NCI-H82 (cell line): ENCODE results near the gene DHPS.

ENCODE experiments used
- DNase-seq: peaks from one replicate; lab custom pipeline; 2025; lab: John Stamatoyannopoulos, UW

Gene DHPS

DNA sequence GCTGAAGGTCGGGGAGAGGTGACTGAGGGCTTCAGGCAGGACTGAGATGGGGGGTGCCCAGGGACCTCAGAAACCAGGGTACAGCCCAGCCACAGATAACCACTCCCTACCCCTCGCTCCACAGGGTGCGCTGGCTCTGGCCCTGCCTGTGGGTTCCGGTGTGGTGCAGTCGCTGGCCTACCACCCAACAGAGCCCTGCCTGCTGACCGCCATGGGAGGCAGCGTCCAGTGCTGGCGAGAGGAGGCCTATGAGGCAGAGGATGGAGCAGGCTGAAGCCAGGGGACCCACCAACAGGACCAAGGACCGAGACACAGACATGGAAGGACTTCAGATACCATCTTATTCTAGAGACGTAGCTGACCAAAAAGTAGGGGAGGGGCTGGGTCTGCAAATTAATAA is 6.3 kb downstream of the DHPS start:
- DNase-seq = no peak

DNA sequence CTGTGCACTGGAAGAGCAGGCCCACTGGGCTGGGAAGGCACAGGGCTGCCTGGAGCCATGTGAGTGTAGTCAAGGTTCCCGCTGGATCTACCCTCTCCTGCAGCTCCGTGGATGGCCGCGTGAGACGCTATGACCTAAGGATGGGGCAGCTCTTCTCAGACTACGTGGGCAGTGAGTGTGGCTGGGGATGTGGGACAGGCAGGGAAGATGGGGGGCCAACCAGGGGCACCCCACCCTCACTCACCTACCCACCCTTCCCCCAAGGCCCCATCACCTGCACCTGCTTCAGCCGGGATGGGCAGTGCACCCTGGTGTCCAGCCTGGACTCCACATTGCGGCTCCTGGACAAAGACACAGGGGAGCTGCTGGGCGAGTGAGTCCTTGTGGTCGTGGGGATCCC is 8.9 kb downstream of the DHPS start:
- DNase-seq = no peak

DNA sequence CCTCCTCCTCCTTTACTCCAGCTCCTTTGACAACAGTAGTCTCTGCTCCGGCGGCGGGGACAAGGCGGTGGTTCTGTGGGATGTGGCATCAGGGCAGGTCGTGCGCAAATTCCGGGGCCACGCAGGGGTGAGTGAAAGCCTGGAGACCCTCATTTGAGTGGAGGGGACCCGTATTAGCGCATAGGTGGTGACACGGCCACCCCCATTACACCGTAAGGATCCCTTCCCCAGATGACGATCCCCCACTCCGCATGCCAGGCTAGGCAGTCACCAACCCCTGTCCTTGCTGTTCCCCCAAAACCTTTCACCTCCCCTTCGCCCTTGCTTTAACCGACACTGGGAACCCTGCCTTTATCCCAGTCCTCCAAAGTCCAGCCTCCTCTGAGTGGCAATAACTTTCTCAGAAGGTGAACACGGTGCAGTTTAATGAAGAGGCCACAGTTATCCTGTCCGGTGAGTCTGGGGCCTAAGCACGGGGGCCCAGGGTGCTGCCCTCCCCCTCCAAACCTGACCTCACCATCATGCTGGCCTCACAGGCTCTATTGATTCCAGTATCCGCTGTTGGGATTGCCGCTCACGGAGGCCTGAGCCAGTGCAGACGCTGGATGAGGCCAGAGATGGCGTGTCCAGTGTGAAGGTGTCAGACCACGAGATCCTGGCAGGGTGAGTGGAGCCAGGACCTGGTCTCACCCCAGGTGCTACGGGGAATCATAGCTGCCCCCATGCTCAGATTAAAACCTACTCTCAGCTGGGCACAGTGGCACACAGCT is 11.3 kb downstream of the DHPS start:
- DNase-seq = no peak

DNA sequence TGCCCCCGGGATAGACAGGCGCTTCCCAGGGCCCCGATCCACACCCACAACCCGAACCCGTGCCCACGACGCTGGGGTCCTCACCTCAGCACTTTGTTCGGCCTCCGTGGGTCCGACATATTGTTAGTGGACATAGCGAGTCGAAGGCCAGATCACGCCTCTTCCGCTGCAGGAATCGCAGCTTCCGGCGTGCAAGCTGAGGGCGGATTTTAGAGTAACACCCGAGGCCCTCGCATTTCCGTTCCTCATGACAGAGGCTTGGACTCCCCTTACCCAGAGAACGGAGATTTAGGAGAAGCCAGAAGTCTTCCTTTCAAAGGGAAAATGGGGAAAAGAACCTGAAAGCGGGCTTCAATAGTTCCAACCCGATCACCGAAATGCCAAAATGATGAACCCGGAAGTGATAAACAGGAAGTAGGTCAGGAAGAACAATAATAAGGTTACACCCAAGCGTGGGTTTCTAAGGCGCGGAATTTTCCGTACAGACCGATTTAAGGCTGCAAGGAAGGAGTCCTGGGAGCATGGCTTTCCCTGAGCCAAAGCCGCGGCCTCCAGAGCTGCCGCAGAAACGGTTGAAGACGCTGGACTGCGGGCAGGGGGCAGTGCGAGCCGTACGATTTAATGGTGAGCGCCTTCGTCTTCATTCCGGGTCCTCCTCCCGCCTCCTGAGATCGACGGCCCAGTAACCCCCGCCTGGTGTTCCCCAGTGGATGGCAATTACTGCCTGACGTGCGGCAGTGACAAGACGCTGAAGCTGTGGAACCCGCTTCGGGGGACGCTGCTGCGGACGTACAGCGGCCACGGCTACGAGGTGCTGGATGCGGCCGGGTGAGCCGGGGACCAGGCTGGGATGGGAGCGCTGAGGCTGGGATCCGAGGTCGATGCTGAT is 12.2 kb downstream of the DHPS start:
- peak; percentile 91 for DNase-seq

DNA sequence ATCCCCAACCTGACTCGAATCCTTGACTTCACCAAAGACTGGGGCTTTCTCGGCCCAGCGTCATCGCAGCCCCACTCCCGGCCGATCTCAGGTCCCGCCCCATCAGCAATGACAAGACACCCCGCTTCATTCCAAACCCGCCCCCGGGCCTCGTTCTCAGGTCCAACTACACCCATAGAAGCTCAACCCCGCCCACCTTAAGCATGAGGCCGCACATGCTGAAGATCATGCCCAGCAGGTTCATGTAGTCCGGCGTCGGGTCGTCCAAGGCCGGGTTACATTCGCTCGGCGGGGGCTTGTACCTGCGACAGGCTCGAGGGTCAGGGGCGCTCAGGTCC is 12.8 kb downstream of the DHPS start:
- DNase-seq = no peak

DNA sequence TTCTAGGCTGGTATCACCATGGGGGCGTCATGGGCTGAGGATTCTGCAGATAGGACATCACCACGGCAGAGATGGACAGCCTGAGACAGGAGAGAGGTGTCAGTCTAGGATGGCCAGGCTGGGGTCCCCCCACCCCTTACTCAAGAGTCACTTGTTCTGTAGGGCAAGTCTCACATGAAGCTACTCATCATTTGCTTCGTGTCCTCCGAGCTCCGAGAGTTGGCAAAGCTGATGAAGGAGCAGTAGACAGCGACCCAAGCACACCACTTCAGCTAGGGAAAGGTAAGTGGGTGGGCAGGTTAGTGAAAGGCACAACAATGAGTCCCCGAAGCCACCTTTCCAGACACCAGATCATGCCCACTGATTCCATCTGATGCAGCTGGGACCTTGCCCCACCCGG is 13.3 kb downstream of the DHPS start:
- no peak for DNase-seq

DNA sequence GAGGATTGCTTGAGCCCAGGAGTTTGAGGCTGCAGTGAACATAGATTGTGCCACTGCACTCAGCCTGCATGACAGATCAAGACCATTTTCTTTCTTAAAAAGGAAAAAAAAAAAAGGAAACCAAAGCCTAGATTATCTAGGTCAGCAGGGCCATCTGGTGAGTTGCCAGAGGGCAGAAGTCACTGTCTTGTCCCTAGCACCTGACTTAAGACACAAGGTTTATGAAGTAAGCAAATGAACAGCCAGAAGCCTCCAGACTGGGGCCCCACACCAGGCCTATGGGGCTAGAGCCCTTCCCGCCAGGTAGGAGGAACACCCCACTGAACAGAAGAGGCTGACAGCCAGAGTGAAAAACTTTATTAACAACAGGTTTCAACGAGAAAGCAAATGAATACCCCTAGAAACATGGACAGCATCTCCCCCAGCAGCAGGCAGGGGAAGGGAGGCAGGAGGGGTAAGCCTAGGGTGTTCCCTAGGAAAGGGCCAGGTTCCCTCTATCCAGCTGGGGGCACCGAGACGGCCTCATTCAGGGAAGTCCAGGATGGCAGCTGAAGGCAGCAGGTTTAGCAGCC is 13.9 kb downstream of the DHPS start:
- no peak for DNase-seq

DNA sequence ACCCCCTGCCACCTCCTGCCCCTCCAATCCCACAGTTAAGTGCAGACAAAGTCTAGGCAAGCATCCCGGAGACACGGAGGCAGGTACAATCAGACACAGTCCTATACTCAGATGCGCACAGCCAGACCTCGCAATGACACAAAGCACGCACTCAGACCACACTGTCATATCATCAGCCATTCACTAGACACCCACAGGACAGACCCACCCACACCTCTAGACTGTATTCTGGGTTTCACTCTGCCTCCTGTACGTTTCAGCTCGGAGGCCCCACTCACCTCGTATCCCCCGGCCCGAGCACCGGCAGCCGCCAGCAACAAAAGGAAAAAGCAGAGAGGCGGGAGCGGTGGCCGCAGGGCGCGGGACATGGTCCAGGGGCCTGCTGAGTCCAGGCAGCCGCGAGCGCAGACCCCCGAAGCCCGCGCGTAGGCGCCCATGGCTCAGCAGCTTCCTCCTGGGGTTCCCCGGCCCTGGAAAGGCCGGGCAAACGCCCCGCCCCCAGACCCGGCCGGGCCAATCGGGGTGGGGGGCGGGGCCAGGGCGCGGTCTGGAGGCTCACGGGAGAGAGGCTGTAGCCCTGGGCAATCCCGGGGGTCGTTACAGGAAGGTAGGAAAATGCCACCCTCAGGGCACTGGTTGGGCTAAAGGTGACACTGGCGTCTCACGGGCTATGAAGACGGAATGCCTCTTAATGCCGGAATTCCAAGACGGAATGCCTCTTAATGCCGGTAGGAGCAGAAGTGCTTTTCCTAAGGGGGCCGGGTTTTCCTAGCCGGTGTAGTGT is 15.2 kb downstream of the DHPS start, which contains the start of the genes MAN2B1 and WDR83:
TSS of gene MAN2B1 (minus strand) at position 478 of the 784 bp plus-strand sequence. CDS start at position 437, 41 bp downstream.
TSS of gene WDR83 (plus strand) at position 543 of the 784 bp plus-strand sequence. CDS start 2,984 bp downstream, outside the sequence.
- peak; percentile 95 for DNase-seq

DNA sequence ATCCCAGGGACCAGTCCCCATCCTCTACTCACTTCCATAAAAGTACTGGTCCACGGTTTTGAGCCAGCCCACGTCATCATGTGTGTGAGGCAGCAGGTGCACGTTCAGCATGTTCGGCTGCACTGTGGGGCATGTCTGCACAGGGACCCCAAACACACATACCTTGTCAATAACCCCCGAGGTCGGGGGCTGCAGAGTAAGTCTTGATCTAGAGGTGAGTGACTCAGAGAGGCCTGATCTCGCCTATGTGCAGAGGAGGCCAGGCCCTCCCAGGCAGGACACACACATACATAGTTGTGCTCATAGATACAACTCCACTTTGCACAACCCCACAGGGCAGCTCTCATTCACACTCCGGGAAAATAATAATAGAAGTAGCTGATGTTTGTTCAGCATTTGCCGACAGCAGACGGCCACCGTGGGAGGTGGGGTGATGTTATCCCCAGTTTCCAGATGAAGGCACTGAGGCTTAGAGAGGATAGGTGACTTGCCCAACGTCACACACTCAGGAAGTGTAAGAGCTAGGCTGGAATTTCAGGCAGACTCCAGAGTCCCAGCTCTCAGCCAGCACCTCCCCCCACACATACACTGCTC is 15.9 kb downstream of the DHPS start:
- DNase-seq = no peak

DNA sequence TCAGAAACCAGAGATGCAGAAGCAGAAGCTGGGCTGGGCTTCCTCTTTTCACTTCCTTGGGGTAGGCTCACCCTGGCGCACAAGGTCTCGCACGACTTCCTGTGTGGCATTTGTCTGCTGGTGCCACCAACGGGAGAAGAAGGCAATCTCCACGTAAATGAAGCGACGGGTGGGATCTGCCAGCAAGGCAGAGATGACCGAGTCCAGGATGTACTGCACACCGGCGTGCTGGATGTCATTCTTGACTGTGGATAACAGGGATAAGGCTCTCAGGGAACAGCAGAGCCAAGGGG is 16.5 kb downstream of the DHPS start:
- DNase-seq = no peak

DNA sequence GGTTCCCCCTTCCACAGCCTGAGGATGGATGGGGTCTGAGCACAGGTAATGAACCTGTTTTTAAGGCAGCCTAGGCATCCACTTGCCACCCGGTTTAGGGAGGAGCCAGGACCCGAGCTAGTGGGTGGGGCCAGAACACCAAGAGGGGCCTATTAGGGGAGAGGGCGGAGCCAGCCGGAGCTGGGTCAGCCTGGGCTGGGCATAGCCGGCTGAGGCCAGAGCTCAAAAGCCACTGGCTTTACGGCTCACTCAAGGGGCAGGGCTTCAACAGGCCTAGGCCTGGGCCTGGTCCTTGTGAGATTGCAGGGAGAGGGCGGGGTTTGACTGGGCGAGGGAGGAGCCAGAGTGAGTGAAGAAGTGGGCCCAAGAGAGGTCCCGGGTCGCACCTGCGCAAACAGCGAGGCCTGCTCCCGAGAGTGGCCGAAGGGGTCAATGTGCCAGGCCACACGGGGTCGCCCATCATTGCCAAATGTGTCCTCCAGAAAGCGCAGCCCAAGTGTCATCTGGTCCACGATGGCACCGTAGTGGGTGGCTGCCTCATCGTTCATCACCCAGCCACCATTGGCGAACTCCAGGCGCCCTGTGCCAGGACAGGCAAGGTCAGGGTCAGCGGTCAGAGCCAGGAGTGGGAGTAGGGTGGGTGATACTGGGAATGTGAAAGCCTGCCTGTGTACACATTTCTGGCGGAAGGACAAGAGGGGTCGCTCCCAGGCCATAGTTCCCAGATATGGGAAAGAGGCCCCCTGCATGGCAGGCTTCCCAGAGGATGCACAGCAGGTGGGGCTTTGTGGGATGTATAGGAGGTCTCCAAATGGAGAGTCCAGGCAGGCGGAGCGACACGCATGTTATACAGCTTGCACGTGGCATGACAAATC is 17.0 kb downstream of the DHPS start:
- peak; percentile 82 for DNase-seq

DNA sequence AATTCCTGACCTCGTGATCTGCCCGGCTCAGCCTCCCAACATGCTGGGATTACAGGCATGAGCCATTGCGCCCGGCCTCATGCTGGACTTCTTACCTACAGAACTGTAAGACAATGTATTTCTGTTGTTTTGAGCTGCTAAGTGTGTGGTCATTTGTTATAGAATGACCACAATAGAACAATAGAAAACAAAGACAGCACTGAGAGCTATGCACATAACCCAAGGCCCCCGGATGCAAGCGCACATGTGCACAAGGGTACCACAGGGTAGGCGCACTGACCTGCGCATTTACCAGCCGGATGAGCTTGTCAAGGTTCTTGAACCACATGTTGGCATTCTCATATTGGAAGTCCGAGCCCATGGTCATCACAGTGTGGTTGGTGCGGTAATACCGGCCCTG is 20.7 kb downstream of the DHPS start:
- no peak for DNase-seq

DNA sequence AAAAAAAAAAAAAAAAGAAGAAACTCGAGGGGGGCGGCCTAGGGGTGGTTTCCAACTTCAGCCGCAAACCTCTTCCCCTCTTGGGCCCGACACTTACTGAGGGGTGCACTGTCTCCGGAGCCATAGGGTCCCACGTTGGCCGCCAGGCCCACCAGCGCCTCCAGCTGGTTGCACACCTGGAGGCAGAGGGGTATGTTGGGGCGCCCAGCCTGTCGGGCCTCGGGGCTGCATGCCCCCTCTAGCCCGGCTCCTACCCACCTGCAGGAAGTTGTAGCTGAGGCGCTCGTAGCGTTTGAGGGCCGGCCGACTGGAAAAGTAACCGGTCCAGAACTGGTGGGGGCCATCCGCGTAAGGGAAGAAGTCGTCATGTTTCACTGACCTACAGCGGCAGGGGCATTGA is 23.7 kb downstream of the DHPS start:
- DNase-seq = no peak

DNA sequence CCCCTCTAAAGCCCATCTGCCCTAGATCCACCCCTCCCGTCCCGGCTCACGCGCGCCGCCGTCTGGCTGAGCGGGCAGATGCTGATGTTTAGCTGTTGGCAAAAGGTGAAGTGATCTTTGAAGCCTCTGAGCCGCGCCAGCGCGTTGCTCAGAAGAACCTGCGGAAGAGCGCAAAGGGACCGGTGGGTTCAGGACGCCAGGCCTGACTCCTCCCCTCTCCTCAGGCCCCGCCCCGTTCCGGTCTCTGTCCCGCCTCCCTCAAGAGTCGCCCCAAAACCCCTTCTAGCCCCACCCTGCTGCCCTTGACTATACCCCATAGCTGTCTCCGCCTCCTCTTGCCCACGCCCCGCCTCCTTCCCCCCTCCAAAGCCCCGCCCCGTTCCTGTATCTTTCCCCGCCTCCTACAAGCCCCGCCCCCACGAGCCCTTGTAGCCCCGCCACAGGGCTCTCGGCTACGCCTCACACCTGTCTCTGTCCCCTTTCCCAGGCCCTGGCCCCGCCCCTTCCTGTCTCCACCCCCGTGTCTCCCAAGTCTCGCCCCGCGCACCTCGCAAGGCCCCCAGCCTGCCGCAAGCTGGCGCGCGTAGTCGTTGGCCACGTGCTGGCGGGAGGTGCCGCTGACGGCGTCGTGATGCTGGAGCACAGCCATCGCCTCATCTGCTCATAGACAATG is 24.6 kb downstream of the DHPS start:
- peak; percentile 21 for DNase-seq

DNA sequence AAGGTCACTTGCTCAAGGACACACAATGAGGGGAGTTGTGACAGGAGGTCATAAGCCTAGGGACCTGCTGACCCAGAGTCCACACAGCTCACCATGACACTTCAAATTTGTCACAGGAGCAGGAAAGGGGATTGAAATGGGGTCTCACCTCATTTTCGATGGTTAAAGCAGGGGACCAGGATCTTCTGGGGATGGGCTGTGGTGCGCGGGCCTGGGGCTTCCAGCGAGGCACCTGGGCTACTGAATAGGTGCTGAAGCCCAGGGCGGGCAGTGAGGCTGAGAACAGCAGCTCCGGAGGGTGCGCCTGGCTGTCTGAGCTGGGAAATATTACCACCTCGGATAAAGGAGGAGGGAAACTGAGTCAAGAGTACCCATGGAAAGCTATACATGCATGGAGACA is 26.1 kb downstream of the DHPS start:
- DNase-seq = no peak

DNA sequence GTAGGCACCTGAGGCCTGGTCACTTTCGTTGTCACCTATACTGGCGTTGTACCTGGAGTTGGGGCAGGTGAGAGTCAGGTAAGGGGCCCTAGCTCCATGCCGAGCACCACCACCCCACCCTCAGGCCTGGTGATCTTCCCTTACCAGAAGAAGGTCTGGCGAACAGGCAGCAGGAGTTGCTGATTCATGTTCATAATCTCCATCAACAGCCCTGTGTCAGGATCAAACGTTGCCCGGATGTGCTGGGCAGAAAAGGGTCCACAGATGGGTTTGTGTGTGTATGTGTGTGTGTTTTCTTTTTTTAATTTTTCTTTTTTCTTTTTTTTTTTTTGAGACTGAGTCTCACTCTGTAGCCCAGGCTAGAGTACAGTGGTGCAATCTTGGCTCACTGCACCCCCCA is 29.5 kb downstream of the DHPS start:
- no peak for DNase-seq

DNA sequence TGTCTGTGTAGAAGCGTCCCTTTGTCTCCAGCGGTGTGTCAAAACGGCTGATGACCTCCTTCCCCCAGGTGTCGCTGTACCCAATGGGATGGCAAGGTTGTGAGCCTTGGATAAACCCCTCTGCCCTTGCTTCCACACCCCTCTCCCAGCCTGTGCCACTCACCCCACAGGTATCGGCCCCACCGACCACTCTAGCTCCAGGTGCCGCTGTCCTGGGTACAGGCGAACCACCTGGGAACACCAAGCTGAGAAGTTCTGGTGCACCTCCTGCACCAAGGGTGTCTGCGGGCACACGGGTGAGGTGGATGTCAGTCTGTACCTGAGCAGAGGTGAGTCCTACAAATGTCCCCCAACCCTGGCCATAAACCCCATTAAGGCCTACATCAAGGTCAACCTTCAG is 31.7 kb downstream of the DHPS start:
- no peak for DNase-seq

DNA sequence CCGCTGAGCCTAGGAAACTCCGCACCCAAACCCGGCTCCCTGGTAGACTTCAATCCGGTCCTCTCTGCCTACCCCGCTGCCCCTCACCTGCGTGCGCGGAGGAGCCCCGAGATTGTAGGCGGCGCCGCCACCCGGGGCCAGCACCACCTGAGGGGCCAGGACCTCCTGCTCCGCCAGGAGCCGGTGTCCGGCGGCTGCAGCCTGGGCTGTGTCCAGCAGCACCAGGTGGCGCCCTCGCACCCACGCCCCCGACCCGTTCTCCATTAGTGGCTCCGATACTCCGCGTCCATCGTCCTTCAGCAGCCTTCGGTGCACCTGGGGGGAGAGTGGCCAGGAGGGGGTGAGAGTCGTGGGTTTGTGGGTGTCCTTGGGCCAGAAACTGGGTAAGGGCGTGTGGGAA is 33.6 kb downstream of the DHPS start:
- DNase-seq = no peak

DNA sequence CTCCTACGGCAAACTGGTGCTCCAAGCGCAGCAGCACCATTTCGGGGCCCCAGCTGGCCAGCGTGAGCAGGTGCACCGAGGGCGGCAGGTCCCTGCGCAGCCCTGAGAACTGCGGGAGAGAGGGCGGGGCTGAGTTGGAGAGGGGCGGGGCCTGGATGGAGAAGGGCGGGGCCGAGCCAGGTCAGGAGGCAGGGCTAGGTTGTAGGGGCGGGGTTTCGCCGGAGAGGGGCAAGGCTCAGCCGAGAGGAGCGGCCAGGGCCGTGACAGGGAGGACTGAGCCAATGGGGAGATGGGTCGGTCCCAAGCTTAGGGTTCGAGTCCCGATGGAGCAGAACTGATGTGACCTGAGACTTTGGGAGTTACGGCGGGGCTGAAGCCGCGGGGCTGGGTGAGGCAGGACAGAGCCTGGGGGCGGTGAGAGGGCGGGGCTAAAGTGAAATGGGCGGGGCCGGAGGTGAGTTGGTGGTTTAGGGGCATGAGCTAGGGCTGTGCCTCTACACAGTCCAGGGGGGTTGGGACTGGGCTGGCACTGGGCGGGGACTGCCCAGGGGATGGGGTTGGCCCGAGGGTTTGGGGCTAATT is 34.1 kb downstream of the DHPS start:
- DNase-seq = peak; percentile 77

DNA sequence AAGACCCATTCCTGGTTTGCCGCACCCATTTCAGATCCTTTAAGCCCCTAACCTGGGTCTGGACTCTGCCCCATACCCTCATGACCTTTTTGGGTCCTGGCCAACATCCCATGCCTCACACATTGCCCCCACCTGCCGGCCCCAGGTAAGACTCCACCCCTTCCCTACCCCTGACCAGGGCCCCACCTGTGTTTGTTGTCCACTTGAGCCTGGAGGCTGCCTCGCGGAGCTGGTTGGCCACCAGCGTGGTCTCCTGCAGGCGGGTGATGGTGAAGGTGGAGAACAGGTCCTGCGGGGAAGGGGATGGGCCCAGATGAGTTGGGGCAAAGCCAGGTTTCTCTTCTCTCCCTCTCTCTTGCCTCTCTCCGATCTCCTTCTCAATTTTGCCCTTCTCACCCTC is 34.6 kb downstream of the DHPS start:
- no peak for DNase-seq
